Activated CD8-positive, alpha-beta T cell treated with anti-CD3 and anti-CD28 coated beads, Interleukin-2, amount 10 ng/mL, durations not matched to agents 7 days and 5 days (primary cell): ENCODE results near the gene PROM2. TPM values are rescaled to one million over a fixed set of nuclear protein-coding genes. Genes with fewer than 3 reads are reported as not detected.
A peak's percentile ranks its signal among the peaks of the same experiment; 100 is the strongest.
"Not testable (repeated sequence)": the region's sequence is repeated elsewhere in the genome, so short reads cannot be mapped to it uniquely, and the experiment has no call there.

Source experiments
- ATAC-seq: fragments of 150-1000 bp; cut with Tn5 transposase; one replicate; pipeline ENCODE4 v1.10.0; 2021; ENCODE audit warnings: moderate library complexity
- CTCF ChIA-PET: fragments of 350-600 bp; sonication (Branson Sonifier 250); formaldehyde crosslinking; loops from one replicate; lab custom pipeline; 2021; ENCODE audit warnings: antibody characterized with exemption; lab: Charles Lee
- POLR2A ChIA-PET: fragments of 350-600 bp; sonication (Branson Sonifier 250); formaldehyde crosslinking; loops from one replicate; lab custom pipeline; 2021; ENCODE audit warnings: antibody characterized with exemption; lab: Charles Lee
- DNase-seq: peaks from one replicate; pipeline ENCODE4 v3.0.0-alpha.2; 2020
- H3K27ac Mint-ChIP-seq: one replicate; pipeline ENCODE4 v1.8.0; 2021; ENCODE audit warnings: mild to moderate bottlenecking, mixed read lengths
- H3K27me3 Mint-ChIP-seq: one replicate; pipeline ENCODE4 v1.8.0; 2021; ENCODE audit warnings: low read depth, mixed read lengths
- H3K36me3 Mint-ChIP-seq: one replicate; pipeline ENCODE4 v1.8.0; 2021; ENCODE audit warnings: low read depth, mixed read lengths
- H3K4me1 Mint-ChIP-seq: one replicate; pipeline ENCODE4 v1.8.0; 2021; ENCODE audit warnings: low read depth, mixed read lengths
- H3K4me3 Mint-ChIP-seq: one replicate; pipeline ENCODE4 v1.8.0; 2021; ENCODE audit warnings: mild to moderate bottlenecking, mixed read lengths
- H3K9me3 Mint-ChIP-seq: one replicate; pipeline ENCODE4 v1.8.0; 2022; ENCODE audit warnings: mixed read lengths; ENCODE audit not compliant: insufficient read depth
- total RNA-seq, 2 experiments: library from RNA; stranded (reverse); gene quantifications; one replicate each; pipeline ENCODE4 v1.2.3, GENCODE V29; 2021

Gene PROM2
- total RNA-seq, 2 experiments from 2014 or later, result 0.34 to 0.47 TPM

- Mint-ChIP-seq H3K27me3 (peaks cover 2% of the 10 kb centered on the region), H3K4me1 (no peaks in the 10 kb centered on the region), H3K4me3 (no peak overlapping the region), H3K36me3 (no peaks in the 10 kb centered on the region), H3K9me3 (no peaks in the 10 kb centered on the region), H3K27ac (no peak overlapping the region)
- DNase-seq (no peak), ATAC-seq (no peak)
- ChIA-PET POLR2A (no interaction called here), CTCF (no interaction called here)
These were observed 13.9 kb upstream of the PROM2 start for GRCh38 chr2:95260028-95261023.

GRCh38 chr2:95261602-95262001 is 12.6 kb upstream of the PROM2 start:
- H3K36me3 Mint-ChIP-seq, result no peaks in the 10 kb centered on the region
- ChIA-PET CTCF (no interaction called here), POLR2A (no interaction called here)
- no peaks in the 10 kb centered on the region for H3K9me3 Mint-ChIP-seq
- H3K4me1 Mint-ChIP-seq, result no peaks in the 10 kb centered on the region
- no peak overlapping the region for H3K4me3 Mint-ChIP-seq
- H3K27me3 Mint-ChIP-seq, result peaks cover 2% of the 10 kb centered on the region
- DNase-seq (no peak), ATAC-seq (no peak)
- H3K27ac Mint-ChIP-seq, result no peak overlapping the region

- CTCF ChIA-PET, result no interaction called here
- Mint-ChIP-seq H3K4me1 (no peaks in the 10 kb centered on the region), H3K9me3 (no peaks in the 10 kb centered on the region), H3K27ac (no peak overlapping the region), H3K36me3 (no peaks in the 10 kb centered on the region), H3K4me3 (no peak overlapping the region), H3K27me3 (peaks cover 2% of the 10 kb centered on the region)
- POLR2A ChIA-PET, result no interaction called here
- peak; percentile 1 for DNase-seq
- ATAC-seq, result no peak
These were observed 11.2 kb upstream of the PROM2 start for GRCh38 chr2:95262896-95263542.

DNA sequence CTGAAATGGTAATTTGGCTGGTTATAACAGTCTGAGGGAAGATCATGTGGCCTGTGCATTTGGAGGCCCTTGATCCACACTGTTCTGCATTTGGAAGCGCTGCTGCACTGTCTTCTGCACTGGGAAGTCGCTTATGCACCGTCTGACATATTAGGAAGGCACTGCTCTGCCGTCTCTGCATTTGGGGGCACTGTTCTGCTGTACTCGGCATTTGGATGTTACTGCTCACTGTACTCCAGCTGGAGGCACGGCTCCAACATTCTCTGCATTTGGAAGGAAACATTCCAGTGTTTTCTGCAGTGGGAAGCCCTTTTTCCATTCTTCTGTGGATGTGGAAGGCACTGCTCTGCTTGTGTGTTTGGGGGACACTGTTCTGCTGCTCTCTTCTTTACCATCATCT is 9.6 kb upstream of the PROM2 start:
- DNase-seq, result peak; percentile 3
- ChIA-PET POLR2A (no interaction called here), CTCF (no interaction called here)
- no peaks in the 10 kb centered on the region for H3K4me1 Mint-ChIP-seq
- ATAC-seq, result no peak
- H3K27ac Mint-ChIP-seq, result no peak overlapping the region
- H3K9me3 Mint-ChIP-seq, result no peaks in the 10 kb centered on the region
- no peaks in the 10 kb centered on the region for H3K36me3 Mint-ChIP-seq
- H3K27me3 Mint-ChIP-seq, result peaks cover 2% of the 10 kb centered on the region
- H3K4me3 Mint-ChIP-seq, result no peak overlapping the region

DNA sequence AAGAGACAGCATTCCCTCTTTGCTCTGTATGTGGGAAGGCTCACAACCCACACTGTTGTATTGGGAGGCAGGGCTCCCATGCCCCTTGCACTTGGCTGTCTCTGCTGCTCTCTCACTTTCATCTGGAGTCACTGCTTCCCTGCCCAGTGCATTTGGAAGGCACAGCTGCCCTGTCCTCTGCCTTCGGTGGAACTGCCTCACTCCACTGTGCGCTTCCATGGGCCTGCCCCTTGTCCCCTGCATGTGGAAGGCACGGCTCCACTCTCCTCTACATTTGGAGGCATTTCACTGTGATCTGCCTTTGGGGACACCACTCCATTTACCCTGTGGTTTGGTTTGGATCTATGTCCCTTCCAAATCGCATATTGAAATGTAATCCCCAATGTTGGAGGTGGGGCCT is 9.1 kb upstream of the PROM2 start:
- H3K4me3 Mint-ChIP-seq, result no peak overlapping the region
- H3K4me1 Mint-ChIP-seq, result no peaks in the 10 kb centered on the region
- peaks cover 2% of the 10 kb centered on the region for H3K27me3 Mint-ChIP-seq
- no peaks in the 10 kb centered on the region for H3K36me3 Mint-ChIP-seq
- no peak for ATAC-seq
- no peak overlapping the region for H3K27ac Mint-ChIP-seq
- peak; percentile 14 for DNase-seq
- no peaks in the 10 kb centered on the region for H3K9me3 Mint-ChIP-seq
- ChIA-PET POLR2A (no interaction called here), CTCF (no interaction called here)

- Mint-ChIP-seq H3K4me3 (no peak overlapping the region), H3K9me3 (no peaks in the 10 kb centered on the region), H3K36me3 (no peaks in the 10 kb centered on the region), H3K4me1 (no peaks in the 10 kb centered on the region), H3K27ac (no peak overlapping the region), H3K27me3 (peaks cover 2% of the 10 kb centered on the region)
- DNase-seq (peak; percentile 4), ATAC-seq (no peak)
- POLR2A ChIA-PET, result no interaction called here
- CTCF ChIA-PET, result no interaction called here
These were observed 7.3 kb upstream of the PROM2 start for GRCh38 chr2:95266781-95267430.

GRCh38 chr2:95267458-95268210 is 6.6 kb upstream of the PROM2 start:
- Mint-ChIP-seq H3K36me3 (no peaks in the 10 kb centered on the region), H3K4me3 (no peak overlapping the region), H3K27ac (no peak overlapping the region), H3K27me3 (peaks cover 2% of the 10 kb centered on the region), H3K9me3 (no peaks in the 10 kb centered on the region), H3K4me1 (no peaks in the 10 kb centered on the region)
- ChIA-PET POLR2A (no interaction called here), CTCF (no interaction called here)
- DNase-seq, result peak; percentile 4
- ATAC-seq, result no peak

GRCh38 chr2:95268211-95269035 is 5.8 kb upstream of the PROM2 start:
- no peak overlapping the region for H3K4me3 Mint-ChIP-seq
- DNase-seq, result no peak
- no peaks in the 10 kb centered on the region for H3K4me1 Mint-ChIP-seq
- no peak overlapping the region for H3K27ac Mint-ChIP-seq
- ChIA-PET CTCF (no interaction called here), POLR2A (no interaction called here)
- ATAC-seq, result no peak
- no peaks in the 10 kb centered on the region for H3K36me3 Mint-ChIP-seq
- H3K9me3 Mint-ChIP-seq, result no peaks in the 10 kb centered on the region
- no peaks in the 10 kb centered on the region for H3K27me3 Mint-ChIP-seq

GRCh38 chr2:95269036-95269680 is 5.1 kb upstream of the PROM2 start:
- H3K4me3 Mint-ChIP-seq, result no peak overlapping the region
- ChIA-PET CTCF (no interaction called here), POLR2A (no interaction called here)
- H3K27ac Mint-ChIP-seq, result no peak overlapping the region
- H3K27me3 Mint-ChIP-seq, result no peaks in the 10 kb centered on the region
- no peak for ATAC-seq
- H3K4me1 Mint-ChIP-seq, result no peaks in the 10 kb centered on the region
- no peak for DNase-seq
- no peaks in the 10 kb centered on the region for H3K36me3 Mint-ChIP-seq
- H3K9me3 Mint-ChIP-seq, result no peaks in the 10 kb centered on the region

GRCh38 chr2:95269745-95270144 is 4.5 kb upstream of the PROM2 start:
- H3K4me3 Mint-ChIP-seq, H3K4me1 Mint-ChIP-seq, DNase-seq, ATAC-seq, H3K36me3 Mint-ChIP-seq, POLR2A ChIA-PET, H3K27ac Mint-ChIP-seq, H3K27me3 Mint-ChIP-seq, CTCF ChIA-PET, H3K9me3 Mint-ChIP-seq: not testable (repeated sequence)
